HG02610 (cell line): Measurements from ENCODE around the gene KIF16B.

Experiments
- ATAC-seq: cut with Tn5 transposase; IDR thresholded peaks from one replicate; pipeline ENCODE4 v1.9.1; 2021; ENCODE audit warnings: mild to moderate bottlenecking, moderate library complexity; ENCODE audit not compliant: unreplicated experiment

The KIF16B gene

DNA sequence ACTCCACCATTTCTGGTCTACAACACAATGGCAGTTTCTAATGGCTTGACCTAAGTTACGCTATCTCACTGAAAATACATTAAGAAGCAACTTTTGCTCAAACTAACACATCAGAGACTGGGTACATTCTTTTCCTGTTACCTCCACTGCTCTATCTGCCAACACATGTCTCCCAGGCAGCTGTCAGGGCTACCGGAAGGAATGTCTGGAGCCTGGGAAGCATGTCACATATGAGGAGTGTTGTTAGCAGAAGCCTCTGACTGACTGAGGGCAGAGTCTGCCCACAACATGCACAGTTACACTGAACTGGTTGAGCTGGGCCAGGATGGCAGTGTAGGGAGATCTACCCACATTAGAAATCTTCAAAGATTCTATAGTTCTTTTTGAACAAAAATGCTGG, 264.5 kb downstream of the KIF16B start:
- no peak for ATAC-seq

GRCh38 chr20:16302818-16303217, 270.4 kb downstream of the KIF16B start:
- no peak for ATAC-seq

- no peak for ATAC-seq
These were observed 271.3 kb downstream of the KIF16B start for GRCh38 chr20:16301986-16302385.

DNA sequence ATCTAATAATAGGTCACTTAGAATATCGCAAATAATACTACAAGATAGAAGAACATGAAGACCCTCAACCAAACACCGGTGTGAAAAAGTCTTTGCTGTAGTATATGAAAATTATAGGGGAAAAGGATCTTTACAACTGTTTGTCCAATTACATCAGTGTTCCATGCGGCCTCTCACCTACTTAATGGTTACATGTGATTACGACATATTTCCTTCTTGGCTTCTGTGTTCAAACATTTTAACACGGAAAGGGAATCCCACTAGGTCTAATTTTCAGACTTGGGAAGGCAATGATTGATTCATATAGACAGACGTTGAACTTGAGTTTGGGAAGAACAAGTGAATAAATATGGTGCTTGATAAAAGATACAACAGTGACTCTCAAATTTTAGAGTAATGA, 273.4 kb downstream of the KIF16B start:
- no peak for ATAC-seq

DNA sequence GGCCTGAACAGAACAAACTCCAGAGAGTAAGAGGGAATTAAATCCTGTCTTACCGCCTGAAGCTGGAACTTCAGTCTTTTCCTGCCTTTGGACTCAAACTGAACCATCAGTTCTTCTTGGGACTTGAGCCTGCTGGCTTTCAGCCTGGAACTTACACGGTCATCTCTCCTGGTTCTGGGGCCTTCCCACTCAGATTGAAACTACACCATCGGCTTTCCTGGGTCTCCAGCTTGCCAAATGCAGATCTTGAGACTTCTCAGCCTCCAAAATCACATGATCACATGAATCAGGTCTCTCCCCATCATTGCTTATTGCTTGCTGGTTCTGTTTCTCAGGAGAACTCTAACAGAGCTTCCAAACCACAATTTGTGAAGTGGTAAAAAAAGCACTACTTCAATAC, 276.3 kb downstream of the KIF16B start:
- ATAC-seq = no peak

GRCh38 chr20:16295534-16295933, 277.7 kb downstream of the KIF16B start:
- no peak for ATAC-seq

DNA sequence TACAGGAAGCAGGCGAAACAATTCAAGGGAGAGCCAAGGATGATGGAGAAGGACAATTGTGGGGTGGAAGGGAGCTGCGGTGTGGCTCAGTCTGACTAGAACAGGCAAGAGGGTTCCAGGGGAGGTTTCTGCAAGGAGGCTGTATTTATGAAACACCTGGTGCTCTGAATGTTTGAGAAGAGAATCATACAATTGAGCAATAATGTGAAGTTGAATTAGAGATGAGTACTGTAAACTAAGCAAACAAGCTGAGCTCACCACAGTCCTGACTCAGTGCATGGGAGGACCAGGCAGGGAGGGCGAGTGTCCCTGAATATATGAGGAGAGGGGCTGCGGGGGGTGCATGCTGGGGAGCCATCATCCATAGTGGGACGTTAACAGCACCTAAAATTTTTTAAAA, 279.7 kb downstream of the KIF16B start:
- ATAC-seq = no peak

GRCh38 chr20:16292226-16292880, 280.9 kb downstream of the KIF16B start:
- no peak for ATAC-seq

GRCh38 chr20:16290358-16290757, 282.9 kb downstream of the KIF16B start:
- no peak for ATAC-seq

DNA sequence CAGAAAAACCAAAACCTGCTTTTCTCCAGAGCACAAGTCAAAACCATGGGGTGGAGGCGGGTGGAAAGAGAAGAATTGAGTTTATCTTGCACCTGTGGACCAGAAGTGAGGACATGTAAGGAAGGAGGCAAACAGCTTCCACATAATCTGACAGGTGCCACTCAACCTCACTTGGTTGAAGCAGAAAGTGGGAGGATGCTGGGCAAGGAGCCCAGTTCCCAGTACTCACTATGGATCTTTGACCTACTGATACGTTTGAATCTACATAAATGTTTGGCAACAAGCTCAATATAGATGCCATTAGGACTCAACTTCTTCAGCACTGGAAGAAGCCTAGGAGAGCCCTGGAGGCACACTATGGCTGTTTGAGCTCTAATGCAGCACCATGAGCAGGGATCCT, 285.5 kb downstream of the KIF16B start:
- no peak for ATAC-seq

- no peak for ATAC-seq
These were observed 286.6 kb downstream of the KIF16B start for GRCh38 chr20:16286601-16287000.

DNA sequence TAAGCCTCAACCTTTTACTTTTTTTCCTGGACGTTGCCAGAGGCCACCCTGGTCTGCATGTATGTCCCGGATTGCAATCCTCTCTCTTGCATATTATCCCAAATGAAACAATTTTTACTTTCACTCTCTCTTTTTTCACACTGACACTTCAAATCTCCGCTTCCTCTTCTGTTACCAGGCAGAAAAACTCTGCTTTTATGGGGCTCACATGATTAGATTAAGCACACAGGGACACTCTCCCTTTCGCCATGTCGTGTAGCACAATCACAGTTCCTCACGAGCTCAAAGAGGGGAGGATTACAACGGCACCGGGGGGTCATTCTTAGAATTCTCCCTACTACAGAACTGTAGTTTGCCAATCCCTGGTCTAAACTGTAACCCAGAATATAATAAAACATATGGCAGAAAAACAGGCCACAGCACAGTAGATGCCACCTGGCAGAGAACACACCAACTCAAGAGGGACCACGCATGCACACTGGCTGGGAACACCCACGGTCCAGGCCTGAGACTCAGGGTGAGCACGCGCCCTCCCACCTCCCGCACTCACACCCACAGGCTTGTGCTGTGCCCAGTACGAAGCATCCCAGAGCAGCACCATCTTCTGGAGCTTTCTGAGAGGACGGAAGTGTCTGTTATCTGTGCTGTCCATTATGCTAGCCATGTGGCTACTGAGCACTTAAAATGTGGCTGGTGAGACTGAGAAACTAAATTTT, 288.7 kb downstream of the KIF16B start:
- ATAC-seq = no peak

DNA sequence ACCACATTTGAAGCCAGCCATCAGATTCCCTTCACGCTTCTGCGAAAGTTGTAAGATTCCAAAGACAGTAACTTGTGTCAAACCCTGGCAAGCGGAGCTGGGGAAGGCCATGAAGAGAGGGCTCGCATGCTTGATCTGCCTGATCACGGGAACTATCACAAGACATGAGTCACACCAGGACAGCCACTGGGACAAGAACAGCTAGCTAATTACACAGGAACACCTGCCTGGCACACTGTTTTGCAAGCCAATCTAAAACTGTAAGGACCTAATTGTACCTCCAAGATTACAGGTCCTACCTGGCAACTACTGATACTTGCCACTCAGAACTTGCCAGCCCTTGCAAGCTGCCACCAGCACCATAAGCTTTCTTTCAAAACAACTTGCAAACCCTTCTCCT, 289.3 kb downstream of the KIF16B start:
- ATAC-seq = no peak

DNA sequence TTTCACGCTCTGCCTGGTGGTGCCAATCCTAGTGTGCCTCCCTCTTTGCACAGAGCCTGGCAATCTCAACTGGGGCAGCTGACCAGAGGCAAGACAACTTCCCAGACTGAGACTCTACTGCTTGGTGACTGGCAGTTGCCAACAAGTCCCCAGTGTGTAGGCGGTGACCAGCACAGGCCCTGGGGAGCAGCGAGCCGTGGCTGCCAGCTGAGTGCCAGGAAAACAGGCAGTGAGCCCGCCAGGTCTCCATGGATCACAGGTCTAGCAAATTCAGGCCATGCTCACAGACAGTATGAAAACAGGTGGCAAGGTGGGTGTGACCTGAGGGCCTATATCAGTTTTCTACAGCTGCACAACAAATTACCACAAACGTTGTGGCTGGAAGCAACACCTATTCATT, 289.9 kb downstream of the KIF16B start:
- ATAC-seq = no peak

DNA sequence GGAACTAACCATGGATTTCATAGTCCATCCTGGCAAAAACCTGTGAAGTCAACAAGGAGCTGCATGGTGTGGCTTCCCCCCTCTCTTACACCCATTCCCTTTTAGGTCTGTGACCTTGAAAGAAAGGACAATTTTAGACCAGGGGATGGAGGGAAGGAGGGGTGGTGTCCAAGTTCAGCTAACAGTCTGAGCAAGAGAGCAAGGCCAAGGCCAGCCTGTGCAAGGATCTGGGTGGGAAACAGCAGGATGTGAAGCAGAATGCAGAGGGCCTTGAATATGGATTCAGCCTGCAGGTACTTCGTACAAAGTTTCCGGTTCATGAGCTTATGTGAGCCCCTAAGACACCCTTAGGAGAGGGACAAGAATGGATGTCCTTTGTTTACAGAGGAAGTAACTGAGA, 293.0 kb downstream of the KIF16B start:
- no peak for ATAC-seq

DNA sequence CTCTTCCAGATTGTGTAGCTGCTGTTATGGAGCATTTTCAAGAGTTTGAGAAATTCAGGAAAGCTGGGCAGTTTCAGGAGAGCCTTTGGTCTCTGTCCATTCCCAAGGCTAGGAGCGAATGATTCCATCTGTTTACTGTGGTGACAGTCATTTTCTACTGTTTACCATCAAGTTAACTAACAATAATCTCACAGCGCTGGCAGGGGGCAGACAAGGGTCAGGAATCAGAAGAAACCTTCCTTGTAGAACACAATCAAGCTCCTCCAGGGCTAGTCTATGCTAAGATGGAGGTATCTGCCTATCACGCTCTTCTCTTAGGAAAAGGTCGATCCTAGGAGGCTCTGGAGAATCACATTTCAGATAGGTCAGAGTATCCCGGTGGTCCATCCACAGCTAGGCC, 293.9 kb downstream of the KIF16B start:
- no peak for ATAC-seq

DNA sequence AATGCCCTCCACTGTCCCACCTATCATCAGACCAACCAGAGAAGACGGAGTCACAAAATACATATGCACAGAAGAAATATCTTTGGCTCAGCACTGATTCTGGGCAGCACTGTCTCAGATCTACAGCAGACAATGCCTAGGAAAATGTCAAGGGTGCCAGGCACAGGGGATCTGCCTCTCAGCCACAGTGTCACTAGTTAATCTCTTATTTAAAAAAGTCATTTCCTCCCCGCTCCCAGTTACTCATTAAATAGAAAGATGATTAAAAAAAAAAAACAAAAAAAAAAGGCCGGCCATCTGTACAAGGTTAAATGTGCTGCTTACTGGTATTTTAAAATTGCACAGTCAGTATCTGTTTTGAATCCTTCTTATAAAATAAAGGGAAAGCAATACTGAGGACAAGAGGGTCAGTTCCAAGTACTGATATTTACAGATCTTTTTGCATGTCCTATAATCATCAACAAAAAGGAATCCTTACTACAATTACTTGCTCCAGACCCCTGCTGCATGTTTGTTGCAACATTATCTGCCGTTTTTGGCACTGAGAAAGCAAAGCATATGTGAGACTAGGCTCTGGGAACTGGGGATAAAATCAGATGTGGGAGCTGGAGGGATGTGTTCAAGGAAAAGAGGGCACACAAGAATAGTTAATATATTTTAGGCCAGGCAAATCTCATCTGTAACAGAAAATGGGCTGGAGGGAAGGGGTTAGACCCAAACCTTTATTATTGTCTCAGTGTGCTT, 299.3 kb downstream of the KIF16B start:
- ATAC-seq = no peak

GRCh38 chr20:16272780-16273360, 300.4 kb downstream of the KIF16B start:
- ATAC-seq = no peak

DNA sequence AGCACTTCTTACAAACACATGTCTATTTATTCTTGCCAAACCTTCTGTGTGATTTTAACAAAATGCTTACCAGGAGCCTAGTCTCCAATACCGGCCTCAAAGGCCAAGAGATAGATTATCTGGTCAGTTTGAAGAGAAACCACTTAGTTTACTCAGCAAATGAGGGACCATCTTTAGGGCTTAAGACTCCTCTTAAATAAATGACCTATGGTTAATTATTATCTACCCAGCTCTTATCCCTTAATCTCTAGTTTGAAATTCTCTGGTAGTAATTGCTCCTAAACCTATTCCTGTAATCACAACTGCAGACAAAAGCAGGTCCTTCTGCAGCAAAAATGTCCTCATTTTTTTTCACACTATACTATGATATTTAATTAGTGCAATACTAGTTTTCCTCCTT, 301.8 kb downstream of the KIF16B start:
- ATAC-seq = no peak

DNA sequence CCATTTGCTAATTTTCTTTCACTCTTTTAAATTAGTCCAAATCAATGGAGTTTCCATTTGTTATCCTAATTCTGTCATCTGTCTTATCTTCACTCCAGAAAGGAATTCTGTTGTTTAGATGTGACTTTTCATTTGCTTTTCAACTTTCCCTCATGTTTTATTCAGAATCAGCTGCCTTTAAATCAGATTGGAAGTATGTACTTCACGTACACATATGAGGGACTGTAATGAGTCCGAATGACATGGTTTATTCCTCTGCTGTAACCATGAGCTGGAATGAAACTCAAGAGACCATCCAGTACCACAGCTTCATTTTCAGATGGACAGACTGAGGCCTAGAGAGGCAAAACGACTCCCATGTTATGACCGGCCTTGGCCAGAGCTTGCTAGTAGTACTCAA, 302.3 kb downstream of the KIF16B start:
- ATAC-seq = no peak

DNA sequence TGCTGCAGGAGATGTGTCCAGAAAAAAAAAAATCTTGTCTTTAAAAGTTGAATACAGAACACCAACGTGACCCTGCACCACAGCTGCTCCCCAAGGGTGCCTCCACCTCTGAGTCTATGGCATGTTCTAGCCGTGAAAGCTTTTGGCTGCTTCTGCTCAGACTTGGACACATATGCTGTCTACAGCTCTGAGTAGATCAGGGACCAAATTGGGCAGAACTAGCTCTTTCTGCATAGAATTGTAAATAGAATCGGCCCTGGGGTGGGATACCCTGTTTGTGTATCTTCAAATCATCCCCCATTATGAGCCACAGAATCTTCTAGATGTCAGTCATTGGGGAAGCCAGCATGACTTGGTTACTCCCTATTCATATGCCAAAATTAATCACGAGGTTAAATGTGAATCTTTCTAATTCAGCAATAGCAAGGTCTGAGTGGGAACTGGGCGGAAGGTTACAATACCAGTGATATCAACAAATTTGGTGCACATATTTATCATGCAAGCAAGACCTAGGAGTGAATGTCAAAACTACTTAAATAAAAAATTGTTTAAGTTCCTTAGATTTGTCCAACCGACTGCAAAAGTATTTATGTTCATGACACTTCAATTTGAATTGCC, 302.8 kb downstream of the KIF16B start:
- ATAC-seq = no peak
